HCT116 (cell line): ENCODE data around the gene TCF20. TPM values are rescaled to one million over a fixed set of nuclear protein-coding genes. Genes with fewer than 3 reads are reported as not detected.

Experiments
- ATAC-seq: fragments of 200-7000 bp; cut with Tn5 transposase; 2 replicates; pipeline ENCODE4 v1.9.1; 2020; ENCODE audit warnings: mild to moderate bottlenecking, moderate library complexity
- BruUV-seq: library from RNA; stranded (reverse); fragments of 400-500 nt; replicated peaks from 2 replicates; lab custom pipeline; 2021; lab: Mats Ljungman, UMichigan
- CTCF ChIA-PET: fragments of 300-600 bp; sonication (Branson Sonifier 250); formaldehyde crosslinking; loops from one replicate; lab custom pipeline; 2021; ENCODE audit warnings: antibody characterized with exemption; lab: Charles Lee
- POLR2A ChIA-PET: fragments of 300-600, 350-600 bp; sonication (Branson Sonifier 250); formaldehyde crosslinking; loops from one replicate; lab custom pipeline; 2021; ENCODE audit warnings: antibody characterized with exemption; lab: Charles Lee
- RAD21 ChIA-PET, 2 experiments: fragments of 300-600 bp; sonication (Branson Sonifier 250); formaldehyde crosslinking; loops; one replicate each; lab custom pipeline; 2023; ENCODE audit warnings: low total read pairs in 2 of 2; ENCODE audit not compliant: uncharacterized antibody in 2 of 2, unreplicated experiment in 2 of 2, low non-redundant PET in 1 of 2; lab: Charles Lee
- DNase-seq: peaks from one replicate; pipeline ENCODE4 v3.0.0-alpha.2; 2010; ENCODE audit warnings: low read depth, low spot score
- H2AFZ ChIP-seq: fragments of 200-600 bp; shearing (Covaris generic), sonication (generic); 2 replicates; pipeline ENCODE4 v1.6.1; 2017; ENCODE audit warnings: low read depth, mixed run types, mixed read lengths, antibody characterized with exemption, low read length; ENCODE audit not compliant: poor library complexity, severe bottlenecking
- H3K27ac ChIP-seq: 2 replicates; pipeline ENCODE4 v1.5.1; 2012; ENCODE audit warnings: low read depth, low read length
- H3K27me3 ChIP-seq: fragments of 200-600 bp; sonication (generic); 2 replicates; pipeline ENCODE4 v1.6.1; 2016; ENCODE audit warnings: mixed run types, low read length, mixed read lengths; ENCODE audit not compliant: insufficient read depth
- H3K36me3 ChIP-seq, 2 experiments: fragments of 200-500 bp in 1 of 2; fragments of 200-600 bp in 1 of 2; sonication (Bioruptor generic) in 1 of 2; sonication (generic) in 1 of 2; 2 replicates each; pipeline versions ENCODE4 v1.5.1 to v1.6.1; 2014 to 2016; ENCODE audit warnings: low read length in 2 of 2, inconsistent platforms in 1 of 2, mixed read lengths in 1 of 2, mixed run types in 1 of 2; ENCODE audit not compliant: insufficient read depth in 2 of 2, control insufficient read depth in 1 of 2
- H3K4me1 ChIP-seq, 2 experiments: fragments of 200-600 bp in 1 of 2; sonication (generic) in 1 of 2; 2 replicates each; pipeline versions ENCODE4 v1.5.1 to v1.6.1; 2012 to 2017; ENCODE audit warnings: low read length in 2 of 2, inconsistent platforms in 1 of 2, mild to moderate bottlenecking in 1 of 2, mixed read lengths in 1 of 2, mixed run types in 1 of 2, moderate library complexity in 1 of 2; ENCODE audit not compliant: insufficient read depth in 2 of 2, control insufficient read depth in 1 of 2
- H3K4me2 ChIP-seq: fragments of 200-600 bp; sonication (generic); 2 replicates; pipeline ENCODE4 v1.6.1; 2017; ENCODE audit warnings: mixed run types, low read length, mixed read lengths
- H3K4me3 ChIP-seq, 2 experiments: fragments of 200-600 bp in 1 of 2; sonication (generic) in 1 of 2; replicated peaks in 1 of 2; 2 replicates each; pipeline ENCODE4 v1.5.1; 2011 to 2016; ENCODE audit warnings: low read length in 2 of 2, control low read depth in 1 of 2, low read depth in 1 of 2, mild to moderate bottlenecking in 1 of 2, mixed read lengths in 1 of 2, mixed run types in 1 of 2
- H3K79me2 ChIP-seq: fragments of 200-600 bp; sonication (generic); 2 replicates; pipeline ENCODE4 v1.6.1; 2017; ENCODE audit warnings: mild to moderate bottlenecking, mixed run types, low read length, moderate library complexity, mixed read lengths; ENCODE audit not compliant: insufficient read depth
- H3K9ac ChIP-seq: fragments of 200-600 bp; sonication (generic); 2 replicates; pipeline ENCODE4 v1.6.1; 2016; ENCODE audit warnings: low read length, mixed read lengths
- H3K9me2 ChIP-seq: fragments of 200-600 bp; sonication (generic), shearing (Covaris generic); 2 replicates; pipeline ENCODE4 v1.6.1; 2017; ENCODE audit warnings: mixed run types, mild to moderate bottlenecking, moderate library complexity; ENCODE audit not compliant: insufficient read depth
- H3K9me3 ChIP-seq, 2 experiments: fragments of 200-500 bp in 1 of 2; fragments of 200-600 bp in 1 of 2; sonication (Bioruptor generic) in 1 of 2; sonication (generic) in 1 of 2; 2 replicates each; pipeline ENCODE4 v1.6.1; 2014 to 2017; ENCODE audit warnings: low read length in 2 of 2, mixed read lengths in 2 of 2, inconsistent platforms in 1 of 2, low read depth in 1 of 2, mild to moderate bottlenecking in 1 of 2, mixed run types in 1 of 2, moderate library complexity in 1 of 2; ENCODE audit not compliant: control insufficient read depth in 1 of 2, insufficient read depth in 1 of 2
- H4K20me1 ChIP-seq: fragments of 200-600 bp; sonication (generic), shearing (Covaris generic); 2 replicates; pipeline ENCODE4 v1.6.1; 2017; ENCODE audit warnings: mixed run types, mild to moderate bottlenecking, moderate library complexity; ENCODE audit not compliant: insufficient read depth
- ATF3 ChIP-seq: IDR thresholded peaks from 2 replicates; pipeline ENCODE4 v1.6.1; 2012
- CBX3 ChIP-seq: IDR thresholded peaks from 2 replicates; pipeline ENCODE4 v1.6.1; 2012; ENCODE audit warnings: low read depth
- CEBPB ChIP-seq: IDR thresholded peaks from 2 replicates; pipeline ENCODE4 v1.6.1; 2012; ENCODE audit warnings: low read depth
- EGR1 ChIP-seq: IDR thresholded peaks from 2 replicates; pipeline ENCODE4 v1.6.1; 2012; ENCODE audit warnings: low read depth
- ELF1 ChIP-seq: IDR thresholded peaks from 2 replicates; pipeline ENCODE4 v1.6.1; 2012; ENCODE audit warnings: low read depth, borderline replicate concordance
- EZH2phosphoT487 ChIP-seq: fragments of 200-600 bp; IDR thresholded peaks from 2 replicates; pipeline ENCODE4 v1.6.1; 2018; ENCODE audit warnings: antibody characterized with exemption, borderline replicate concordance
- MAX ChIP-seq: IDR thresholded peaks from 2 replicates; pipeline ENCODE4 v1.6.1; 2012
- POLR2A ChIP-seq: IDR thresholded peaks from 2 replicates; pipeline ENCODE4 v1.7.0; 2011; ENCODE audit warnings: borderline replicate concordance; ENCODE audit not compliant: insufficient read depth, insufficient read length; ENCODE audit errors: extremely low read depth
- POLR2AphosphoS5 ChIP-seq: IDR thresholded peaks from 2 replicates; pipeline ENCODE4 v1.6.1; 2011; ENCODE audit warnings: mild to moderate bottlenecking, low read depth, low read length, moderate library complexity
- SP1 ChIP-seq: IDR thresholded peaks from 2 replicates; pipeline ENCODE4 v1.6.1; 2012; ENCODE audit warnings: low read depth
- TCF7L2 ChIP-seq: IDR thresholded peaks from 2 replicates; pipeline ENCODE4 v1.7.0; 2011; ENCODE audit warnings: borderline replicate concordance, inconsistent platforms; ENCODE audit not compliant: insufficient read depth, insufficient read length; ENCODE audit errors: extremely low read depth
- ZBTB33 ChIP-seq: IDR thresholded peaks from 2 replicates; pipeline ENCODE4 v1.6.1; 2011; ENCODE audit warnings: mild to moderate bottlenecking, low read length, moderate library complexity; ENCODE audit not compliant: insufficient replicate concordance; ENCODE audit errors: extremely low read depth
- ZFX ChIP-seq: fragments of 450-650 bp; IDR thresholded peaks from 2 replicates; pipeline ENCODE4 v1.6.1; 2017
- intact Hi-C: fragments of 100-400 bp; cut with micrococcal nuclease; formaldehyde crosslinking; loops from 2 replicates; pipeline ENCODE4 v1.10.0; 2022
- total RNA-seq: library from RNA; stranded (reverse); gene quantifications from one replicate; pipeline ENCODE4 v1.2.1, GENCODE V29; 2021; ENCODE audit not compliant: unreplicated experiment

The TCF20 gene
- total RNA-seq, 1 experiment from 2014 or later = 66.7 TPM

GRCh38 chr22:42271906-42272305, 1.5 kb upstream of the TCF20 start:
- ATAC-seq = no peak
- no TSS peak for BruUV-seq
- intact Hi-C loops = no loop called here

More at GRCh38 chr22:42271906-42272305, 1.5 kb upstream of the TCF20 start:
- H3K4me1 ChIP-seq = peaks cover 9 to 19% of the 10 kb centered on the region in 2 experiments; a peak in 3 of 4 replicates
- no peak overlapping the region for H2AFZ ChIP-seq
- 0 out of 4 replicates have a peak, but pooled peaks cover 0 to 6% of the 10 kb centered on the region in 2 experiments for H3K36me3 ChIP-seq
- no peaks in the 10 kb centered on the region for H3K9me2 ChIP-seq
- RAD21 ChIA-PET = no interaction called here
- H3K4me2 ChIP-seq = no peak overlapping the region
- no peaks in the 10 kb centered on the region for H3K27me3 ChIP-seq
- H3K27ac ChIP-seq = no peak overlapping the region
- H3K79me2 ChIP-seq = peaks cover 38% of the 10 kb centered on the region
- no peaks in the 10 kb centered on the region for H3K9me3 ChIP-seq
- no peak overlapping the region for H3K9ac ChIP-seq
- peaks cover 8% of the 10 kb centered on the region; the same call in 1 of the 2 replicates for H4K20me1 ChIP-seq
- no peak overlapping the region for H3K4me3 ChIP-seq
- POLR2A ChIA-PET = no interaction called here
- TF ChIP-seq EGR1 (no peak), ZFX (no peak), POLR2AphosphoS5 (no peak), CEBPB (no peak), CBX3 (no peak), ZBTB33 (no peak), SP1 (no peak), ELF1 (no peak), POLR2A (no peak), TCF7L2 (no peak), EZH2phosphoT487 (no peak), MAX (no peak), ATF3 (no peak)
- no peak for DNase-seq
- CTCF ChIA-PET = no interaction called here
